H1 (cell line): ENCODE results near the gene XK. TPM values are rescaled to one million over a fixed set of nuclear protein-coding genes. Genes with fewer than 3 reads are reported as not detected.

Experiments used
- CTCF ChIA-PET: fragments of 300-600 bp; sonication (Branson Sonifier 250); formaldehyde crosslinking; loops from one replicate; lab custom pipeline; 2021; ENCODE audit not compliant: partially characterized antibody; lab: Charles Lee
- POLR2A ChIA-PET: fragments of 300-600 bp; sonication (Branson Sonifier 250); formaldehyde crosslinking; loops from one replicate; lab custom pipeline; 2021; ENCODE audit warnings: inconsistent platforms; ENCODE audit not compliant: partially characterized antibody; lab: Charles Lee
- DNase-seq, 2 experiments: peaks; one replicate each; pipeline versions ENCODE4 v3.0.0 to v3.0.0-alpha.2; 2010 to 2022; ENCODE audit warnings: low spot score in 2 of 2, low read depth in 1 of 2, mixed read lengths in 1 of 2
- FAIRE-seq: peaks from 2 replicates; lab custom pipeline; 2011; peaks lifted over from hg19 to GRCh38; lab: Jason Lieb, UNC
- H2AFZ ChIP-seq: 2 replicates; pipeline ENCODE4 v1.8.1; 2012; ENCODE audit warnings: low read length, inconsistent platforms
- H2AK5ac ChIP-seq: 2 replicates; pipeline ENCODE4 v1.6.1; 2013; ENCODE audit warnings: low read depth, low read length
- H2BK120ac ChIP-seq: replicated peaks from 2 replicates; pipeline ENCODE3; 2013; ENCODE audit warnings: low read depth, low read length, inconsistent platforms
- H2BK12ac ChIP-seq: 2 replicates; pipeline ENCODE4 v1.6.1; 2013; ENCODE audit warnings: low read depth, low read length
- H2BK15ac ChIP-seq: 2 replicates; pipeline ENCODE4 v1.6.1; 2013; ENCODE audit warnings: low read length
- H2BK20ac ChIP-seq: 2 replicates; pipeline ENCODE4 v1.6.1; 2013; ENCODE audit warnings: low read length
- H2BK5ac ChIP-seq: 2 replicates; pipeline ENCODE4 v1.6.1; 2013; ENCODE audit warnings: low read depth, low read length
- H3K14ac ChIP-seq: 2 replicates; pipeline ENCODE4 v1.6.1; 2013; ENCODE audit warnings: inconsistent platforms; ENCODE audit not compliant: insufficient read length
- H3K18ac ChIP-seq: 2 replicates; pipeline ENCODE4 v1.6.1; 2013; ENCODE audit warnings: low read length; ENCODE audit errors: extremely low read depth
- H3K23ac ChIP-seq: 2 replicates; pipeline ENCODE4 v1.6.1; 2013; ENCODE audit warnings: inconsistent platforms; ENCODE audit not compliant: insufficient read length
- H3K23me2 ChIP-seq: 2 replicates; pipeline ENCODE4 v1.6.1; 2013; ENCODE audit warnings: low read depth, low read length
- H3K27ac ChIP-seq: 2 replicates; pipeline ENCODE4 v1.6.1; 2011; ENCODE audit warnings: low read depth, low read length, inconsistent platforms
- H3K27me3 ChIP-seq, 4 experiments: replicated peaks in 1 of 4; 1 replicate in 1 of 4; 2 replicates in 3 of 4; pipeline versions ENCODE4 v1.6.1 to v1.8.1; 2011 to 2013; ENCODE audit warnings: low read length in 3 of 4, mild to moderate bottlenecking in 3 of 4, inconsistent platforms in 2 of 4, mixed read lengths in 2 of 4, moderate library complexity in 1 of 4; ENCODE audit not compliant: control insufficient read depth in 3 of 4, insufficient read depth in 3 of 4; ENCODE audit errors: extremely low read depth in 1 of 4
- H3K36me3 ChIP-seq, 4 experiments: 2 replicates each; pipeline versions ENCODE4 v1.6.1 to v1.8.1; 2011 to 2013; ENCODE audit warnings: mild to moderate bottlenecking in 4 of 4, low read length in 3 of 4, moderate library complexity in 2 of 4, control low read depth in 1 of 4, inconsistent platforms in 1 of 4; ENCODE audit not compliant: insufficient read depth in 4 of 4, control insufficient read depth in 2 of 4
- H3K4ac ChIP-seq: replicated peaks from 2 replicates; pipeline ENCODE3; 2013; ENCODE audit warnings: low read length, low read depth, mixed read lengths, inconsistent platforms; ENCODE audit not compliant: insufficient read length
- H3K4me1 ChIP-seq, 4 experiments: replicated peaks in 1 of 4; 1 replicate in 1 of 4; 2 replicates in 3 of 4; pipeline versions ENCODE4 v1.6.1 to v1.8.1; 2011 to 2013; ENCODE audit warnings: low read length in 3 of 4, inconsistent platforms in 2 of 4, mixed read lengths in 1 of 4; ENCODE audit not compliant: insufficient read depth in 4 of 4, control insufficient read depth in 3 of 4
- H3K4me2 ChIP-seq, 2 experiments: 2 replicates each; pipeline versions ENCODE4 v1.6.1 to v1.8.1; 2011 to 2013; ENCODE audit warnings: low read depth in 2 of 2, low read length in 2 of 2, control low read depth in 1 of 2, inconsistent platforms in 1 of 2, mild to moderate bottlenecking in 1 of 2; ENCODE audit not compliant: insufficient read depth in 1 of 2
- H3K4me3 ChIP-seq, 4 experiments: fragments of 200-600, 300-600 bp in 1 of 4; sonication (generic), shearing (Covaris generic), sonication (Bioruptor Twin) in 1 of 4; 2 replicates each; pipeline versions ENCODE4 v1.5.1 to v1.8.1; 2011 to 2016; ENCODE audit warnings: low read length in 4 of 4, low read depth in 3 of 4, control low read depth in 2 of 4, inconsistent platforms in 2 of 4, mild to moderate bottlenecking in 2 of 4, mixed read lengths in 1 of 4, moderate library complexity in 1 of 4; ENCODE audit not compliant: insufficient read depth in 2 of 4; ENCODE audit errors: extremely low read depth in 1 of 4
- H3K56ac ChIP-seq: replicated peaks from 2 replicates; pipeline ENCODE3; 2013; ENCODE audit warnings: low read depth, mild to moderate bottlenecking, mixed read lengths, low read length, inconsistent platforms; ENCODE audit not compliant: insufficient read length
- H3K79me1 ChIP-seq: 2 replicates; pipeline ENCODE4 v1.6.1; 2013; ENCODE audit warnings: low read depth, low read length, control low read depth
- H3K79me2 ChIP-seq, 2 experiments: 2 replicates each; pipeline versions ENCODE4 v1.6.1 to v1.8.1; 2012 to 2013; ENCODE audit warnings: low read length in 2 of 2, mild to moderate bottlenecking in 2 of 2, inconsistent platforms in 1 of 2; ENCODE audit not compliant: insufficient read depth in 2 of 2, control insufficient read depth in 1 of 2
- H3K9ac ChIP-seq, 4 experiments: replicated peaks in 1 of 4; 1 replicate in 1 of 4; 2 replicates in 3 of 4; pipeline versions ENCODE4 v1.6.1 to v1.8.1; 2011 to 2013; ENCODE audit warnings: low read depth in 3 of 4, low read length in 3 of 4, control low read depth in 2 of 4, mild to moderate bottlenecking in 2 of 4, moderate library complexity in 2 of 4, inconsistent platforms in 1 of 4; ENCODE audit errors: extremely low read depth in 1 of 4
- H3K9me3 ChIP-seq, 2 experiments: 2 replicates each; pipeline versions ENCODE4 v1.6.1 to v1.8.1; 2012 to 2013; ENCODE audit warnings: mild to moderate bottlenecking in 2 of 2, moderate library complexity in 2 of 2, control low read depth in 1 of 2, inconsistent platforms in 1 of 2, low read depth in 1 of 2, low read length in 1 of 2, mixed read lengths in 1 of 2; ENCODE audit not compliant: insufficient read depth in 2 of 2
- H4K20me1 ChIP-seq, 2 experiments: replicated peaks in 1 of 2; 2 replicates each; pipeline versions ENCODE3 to v1.8.1; 2011 to 2013; ENCODE audit warnings: inconsistent platforms in 2 of 2, low read length in 2 of 2, mild to moderate bottlenecking in 1 of 2; ENCODE audit not compliant: insufficient read depth in 2 of 2, control insufficient read depth in 1 of 2
- H4K5ac ChIP-seq: 2 replicates; pipeline ENCODE4 v1.6.1; 2013; ENCODE audit warnings: low read length, low read depth, mixed read lengths, inconsistent platforms; ENCODE audit not compliant: insufficient read length
- H4K8ac ChIP-seq: 2 replicates; pipeline ENCODE4 v1.8.0; 2013; ENCODE audit warnings: mild to moderate bottlenecking, moderate library complexity, low read length, inconsistent platforms; ENCODE audit not compliant: insufficient read depth; ENCODE audit errors: extremely low read depth
- H4K91ac ChIP-seq: replicated peaks from 2 replicates; pipeline ENCODE3; 2013; ENCODE audit warnings: low read length, mixed read lengths, inconsistent platforms; ENCODE audit not compliant: insufficient read length
- NANOG ChIP-seq: IDR thresholded peaks from 2 replicates; pipeline ENCODE4 v1.6.1; 2011; ENCODE audit warnings: low read length, low read depth, mild to moderate bottlenecking, inconsistent platforms; ENCODE audit not compliant: insufficient read depth, poor library complexity, severe bottlenecking
- POU5F1 ChIP-seq: IDR thresholded peaks from 2 replicates; pipeline ENCODE4 v1.6.1; 2011; ENCODE audit warnings: low read depth, mild to moderate bottlenecking, low read length, moderate library complexity
- RBBP5 ChIP-seq: IDR thresholded peaks from 2 replicates; pipeline ENCODE4 v1.7.1; 2012; ENCODE audit warnings: low read depth, mild to moderate bottlenecking, inconsistent platforms, low read length, moderate library complexity, borderline replicate concordance
- RFX5 ChIP-seq: IDR thresholded peaks from 2 replicates; pipeline ENCODE4 v1.6.1; 2011; ENCODE audit warnings: low read depth, low read length, improper control_type of control experiment, borderline replicate concordance
- TBP ChIP-seq: IDR thresholded peaks from 2 replicates; pipeline ENCODE4 v1.6.1; 2011; ENCODE audit warnings: low read depth, low read length, improper control_type of control experiment
- YY1 ChIP-seq: IDR thresholded peaks from 2 replicates; pipeline ENCODE4 v1.6.1; 2011; ENCODE audit warnings: low read depth, mild to moderate bottlenecking, low read length
- WGBS, 2 experiments: shearing (Covaris generic) in 1 of 2; methylation state at CpG; one replicate each; pipeline versions ENCODE4 v1.1.6 to v1.1.7; 2013 to 2015; ENCODE audit warnings: low lambda C conversion rate in 2 of 2, mixed read lengths in 2 of 2, inconsistent platforms in 1 of 2, low coverage in 1 of 2, missing lambda C conversion rate in 1 of 2; ENCODE audit not compliant: insufficient replicate concordance in 2 of 2, insufficient coverage in 1 of 2, insufficient read length in 1 of 2; ENCODE audit errors: extremely low coverage in 1 of 2, missing lambda C conversion rate in 1 of 2; 5-methylcytosine and 5-hydroxymethylcytosine counted together
- polyA plus RNA-seq, 7 experiments: library from polyadenylated mRNA; depleted of rRNA in 3 of 7; stranded (reverse) in 5 of 7; unstranded in 2 of 7; fragments of >200 nt in 5 of 7; fragments of 200-250 nt in 2 of 7; gene quantifications; 1 replicate in 5 of 7; 2 replicates in 1 of 7; 4 replicates in 1 of 7; pipeline versions ENCODE4 v1.2.1 to v1.2.3, GENCODE V29; 2011 to 2013; ENCODE audit warnings: missing spikeins in 2 of 7, mixed read lengths in 2 of 7
- total RNA-seq: library from RNA; stranded (reverse); fragmentation: NEBNext Ultra II Directional; extraction: Animal tissue kit (Norgen Biotek cat#: 25700); gene quantifications from 2 replicates; pipeline ENCODE4 v1.2.1, GENCODE V29; 2021
- TF ChIP-seq, protein P1 (sequence below): IDR thresholded peaks from 2 replicates; pipeline ENCODE4 v1.6.1; 2012; ENCODE audit warnings: inconsistent platforms

XK gene
- total and polyA plus RNA-seq, 2 of the 8 experiments (the other 6 are each of a cell fraction or from before 2014, with no cell fraction given): 0.76 to 0.84 TPM

DNA sequence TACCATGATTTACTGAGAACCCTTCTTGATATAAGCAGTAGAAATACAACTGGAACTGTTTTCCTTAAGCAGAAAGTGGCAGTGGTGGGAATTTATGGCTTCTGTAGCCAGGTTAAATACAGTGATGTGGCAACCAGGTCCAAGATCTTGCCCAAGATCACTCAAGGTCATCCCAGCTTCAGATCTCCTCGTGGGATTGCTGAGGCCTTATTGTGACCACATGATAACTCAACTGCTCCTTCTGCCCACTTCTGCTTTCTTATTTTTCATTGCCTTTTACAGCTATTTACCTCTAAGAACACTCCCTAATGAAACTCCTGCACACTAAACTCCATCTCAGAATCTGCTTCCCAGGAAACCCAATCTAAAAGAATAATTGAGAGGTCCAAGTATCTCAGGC, 81.8 kb downstream of the XK start:
- H4K5ac ChIP-seq: no peak overlapping the region
- ChIA-PET CTCF (interaction anchor here (1.0 kb wide), 1 partner anchor 23 kb away, joined by 3 read pairs; no protein-coding TSS in a partner anchor), POLR2A (no interaction called here)
- H4K91ac ChIP-seq: no peak overlapping the region
- H3K4me1 ChIP-seq: no peaks in the 10 kb centered on the region
- no peak overlapping the region for H2BK15ac ChIP-seq
- no peak overlapping the region for H2BK20ac ChIP-seq
- FAIRE-seq (no peak), DNase-seq (no peak)
- no peak overlapping the region for H3K56ac ChIP-seq
- no peak overlapping the region for H2BK12ac ChIP-seq
- no peaks in the 10 kb centered on the region for H3K27me3 ChIP-seq
- H3K14ac ChIP-seq: no peak overlapping the region
- no peak overlapping the region for H3K4ac ChIP-seq
- H3K27ac ChIP-seq: no peak overlapping the region
- peaks cover 2 to 6% of the 10 kb centered on the region in 2 experiments; a peak in 1 of 4 replicates for H3K9me3 ChIP-seq
- no peak overlapping the region for H2AFZ ChIP-seq
- H2BK5ac ChIP-seq: no peak overlapping the region
- H3K18ac ChIP-seq: no peak overlapping the region
- H3K79me1 ChIP-seq: no peaks in the 10 kb centered on the region
- no peak overlapping the region for H2AK5ac ChIP-seq
- H4K8ac ChIP-seq: no peak overlapping the region
- no peak for TF ChIP-seq POU5F1
- no peak for TF ChIP-seq YY1
- no peak for TF ChIP-seq RBBP5
- TF ChIP-seq RFX5: no peak
- no peak for TF ChIP-seq TBP
- TF ChIP-seq, protein P1, sequence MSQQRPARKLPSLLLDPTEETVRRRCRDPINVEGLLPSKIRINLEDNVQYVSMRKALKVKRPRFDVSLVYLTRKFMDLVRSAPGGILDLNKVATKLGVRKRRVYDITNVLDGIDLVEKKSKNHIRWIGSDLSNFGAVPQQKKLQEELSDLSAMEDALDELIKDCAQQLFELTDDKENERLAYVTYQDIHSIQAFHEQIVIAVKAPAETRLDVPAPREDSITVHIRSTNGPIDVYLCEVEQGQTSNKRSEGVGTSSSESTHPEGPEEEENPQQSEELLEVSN: no peak
- no peak for TF ChIP-seq NANOG
- H3K4me3 ChIP-seq: no peak overlapping the region
- 100% methylated on average over 1 of the region's 1 CpG; no CpG with 5 or more reads in 1 of the 2 experiments for WGBS, 2 experiments
- H3K36me3 ChIP-seq: no peaks in the 10 kb centered on the region
- no peaks in the 10 kb centered on the region for H4K20me1 ChIP-seq
- no peak overlapping the region for H3K9ac ChIP-seq
- H3K79me2 ChIP-seq: no peaks in the 10 kb centered on the region
- no peaks in the 10 kb centered on the region for H3K23me2 ChIP-seq
- H2BK120ac ChIP-seq: no peak overlapping the region
- no peak overlapping the region for H3K4me2 ChIP-seq
- no peak overlapping the region for H3K23ac ChIP-seq
